Endodermal cell (in vitro differentiated cells): ENCODE results near the gene TPRN. TPM values are rescaled to one million over a fixed set of nuclear protein-coding genes. Genes with fewer than 3 reads are reported as not detected.

Experiments
- DNase-seq: peaks from one replicate; pipeline ENCODE4 v3.0.0-alpha.2; 2017
- H3K27ac ChIP-seq: 2 replicates; pipeline ENCODE4 v1.5.1; 2013; ENCODE audit warnings: mild to moderate bottlenecking, low read depth, low read length, moderate library complexity
- H3K27me3 ChIP-seq: 2 replicates; pipeline ENCODE4 v1.6.1; 2013; ENCODE audit warnings: mild to moderate bottlenecking, low read length, moderate library complexity; ENCODE audit not compliant: insufficient read depth, control insufficient read depth, poor library complexity, severe bottlenecking
- H3K36me3 ChIP-seq: 2 replicates; pipeline ENCODE4 v1.7.0; 2013; ENCODE audit warnings: mild to moderate bottlenecking, low read length, moderate library complexity; ENCODE audit not compliant: control insufficient read depth, insufficient read depth
- H3K4me1 ChIP-seq: one replicate; pipeline ENCODE4 v1.7.0; 2013; ENCODE audit warnings: low read length; ENCODE audit not compliant: control insufficient read depth, insufficient read depth
- H3K4me3 ChIP-seq: 2 replicates; pipeline ENCODE4 v1.5.1; 2013; ENCODE audit warnings: mild to moderate bottlenecking, low read length, moderate library complexity
- H3K9ac ChIP-seq: 2 replicates; pipeline ENCODE4 v1.6.1; 2013; ENCODE audit warnings: mild to moderate bottlenecking, low read length, moderate library complexity; ENCODE audit not compliant: poor library complexity, severe bottlenecking; ENCODE audit errors: extremely low read depth
- H3K9me3 ChIP-seq: 2 replicates; pipeline ENCODE4 v1.6.1; 2013; ENCODE audit warnings: mild to moderate bottlenecking, low read length, moderate library complexity; ENCODE audit not compliant: control insufficient read depth
- H3K27ac Mint-ChIP-seq: 2 replicates; pipeline ENCODE4 v1.8.0; 2020; ENCODE audit warnings: mixed read lengths
- H3K27me3 Mint-ChIP-seq: 2 replicates; pipeline ENCODE4 v1.8.0; 2021; ENCODE audit warnings: mild to moderate bottlenecking, mixed read lengths; ENCODE audit not compliant: insufficient read depth
- H3K36me3 Mint-ChIP-seq: 2 replicates; pipeline ENCODE4 v1.8.0; 2020; ENCODE audit warnings: low read depth, mixed read lengths
- H3K4me1 Mint-ChIP-seq: 2 replicates; pipeline ENCODE4 v1.8.0; 2020; ENCODE audit warnings: mixed read lengths
- H3K4me3 Mint-ChIP-seq: 2 replicates; pipeline ENCODE4 v1.8.0; 2020; ENCODE audit warnings: mild to moderate bottlenecking, moderate library complexity, mixed read lengths
- H3K9me3 Mint-ChIP-seq: 2 replicates; pipeline ENCODE4 v1.8.0; 2020; ENCODE audit warnings: mild to moderate bottlenecking, mixed read lengths
- WGBS, 2 experiments: methylation state at CpG; one replicate each; pipeline versions ENCODE4 v1.1.5 to v1.1.7; 2013; ENCODE audit warnings: missing lambda C conversion rate in 2 of 2, mixed read lengths in 1 of 2; ENCODE audit not compliant: insufficient coverage in 1 of 2, insufficient read length in 1 of 2; 5-methylcytosine and 5-hydroxymethylcytosine counted together
- total RNA-seq, 2 donors: library from RNA; stranded (reverse); fragmentation: NEBNext Ultra II Directional in 1 of 2; extraction: Animal tissue kit (Norgen Biotek cat#: 25700) in 1 of 2; gene quantifications; 2 replicates in 1 of 2; 3 replicates in 1 of 2; pipeline ENCODE4 v1.2.1, GENCODE V29; 2021
- TF ChIP-seq, protein P1 (sequence below): fragments of 200-600 bp; sonication (generic); conservative IDR thresholded peaks from 2 replicates; pipeline ENCODE4 v1.5.0; 2021; ENCODE audit warnings: antibody characterized with exemption, mild to moderate bottlenecking

Gene TPRN
- total RNA-seq, 2 donors from 2014 or later = 19.0 to 23.9 TPM

DNA sequence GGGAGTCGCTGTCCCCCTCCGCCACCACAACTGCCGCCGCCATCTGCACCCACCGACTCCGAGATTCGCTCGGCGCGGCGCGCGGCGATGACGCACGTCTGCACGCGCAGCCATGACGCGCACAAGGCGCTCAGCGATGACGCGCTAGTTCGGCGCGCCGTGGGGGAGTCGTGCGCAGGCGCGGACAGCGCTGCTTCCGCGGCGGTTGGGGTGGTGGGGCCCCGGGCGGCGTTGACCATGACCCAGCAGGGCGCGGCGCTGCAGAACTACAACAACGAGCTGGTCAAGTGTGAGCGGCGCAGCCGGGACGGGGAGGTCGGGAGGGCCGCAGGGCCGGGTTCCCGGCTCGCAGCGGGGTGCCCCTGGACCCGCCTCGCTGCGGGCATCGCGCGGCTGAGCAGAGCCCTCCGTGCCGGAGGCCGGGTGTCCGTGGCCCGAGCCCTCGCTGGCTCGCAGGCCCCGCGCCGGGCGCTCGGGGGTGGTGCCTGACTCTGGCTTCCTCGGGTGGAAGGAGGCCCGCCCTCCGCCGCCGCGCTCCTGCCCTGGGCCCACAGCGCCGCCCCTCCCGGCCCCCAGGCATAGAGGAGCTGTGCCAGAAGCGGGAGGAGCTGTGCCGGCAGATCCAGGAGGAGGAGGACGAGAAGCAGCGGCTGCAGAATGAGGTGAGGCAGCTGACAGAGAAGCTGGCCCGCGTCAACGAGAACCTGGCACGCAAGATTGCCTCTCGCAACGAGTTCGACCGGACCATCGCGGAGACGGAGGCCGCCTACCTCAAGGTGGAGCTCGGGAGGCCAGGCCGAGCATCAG is 11.8 kb downstream of the TPRN start, which contains the start of the genes ANAPC2 and SSNA1:
TSS of gene ANAPC2 (minus strand) at position 71 of the 807 bp plus-strand sequence. CDS start at position 43, 28 bp downstream.
TSS of gene SSNA1 (plus strand) at position 187 of the 807 bp plus-strand sequence. CDS start at position 238, 51 bp downstream.
- no peaks in the 10 kb centered on the region for H3K27me3 Mint-ChIP-seq
- Histone ChIP-seq H3K9me3 (no peaks in the 10 kb centered on the region), H3K27ac (peak within 1 kb of the TSS; percentile 89), H3K27me3 (no peaks in the 10 kb centered on the region), H3K9ac (peak within 1 kb of the TSS; percentile 69), H3K4me1 (peaks cover 23% of the 10 kb centered on the region), H3K36me3 (peaks cover 25% of the 10 kb centered on the region), H3K4me3 (peak within 1 kb of the TSS; percentile 91)
- H3K4me3 Mint-ChIP-seq = peak within 1 kb of the TSS; percentile 83
- TF ChIP-seq, protein P1, sequence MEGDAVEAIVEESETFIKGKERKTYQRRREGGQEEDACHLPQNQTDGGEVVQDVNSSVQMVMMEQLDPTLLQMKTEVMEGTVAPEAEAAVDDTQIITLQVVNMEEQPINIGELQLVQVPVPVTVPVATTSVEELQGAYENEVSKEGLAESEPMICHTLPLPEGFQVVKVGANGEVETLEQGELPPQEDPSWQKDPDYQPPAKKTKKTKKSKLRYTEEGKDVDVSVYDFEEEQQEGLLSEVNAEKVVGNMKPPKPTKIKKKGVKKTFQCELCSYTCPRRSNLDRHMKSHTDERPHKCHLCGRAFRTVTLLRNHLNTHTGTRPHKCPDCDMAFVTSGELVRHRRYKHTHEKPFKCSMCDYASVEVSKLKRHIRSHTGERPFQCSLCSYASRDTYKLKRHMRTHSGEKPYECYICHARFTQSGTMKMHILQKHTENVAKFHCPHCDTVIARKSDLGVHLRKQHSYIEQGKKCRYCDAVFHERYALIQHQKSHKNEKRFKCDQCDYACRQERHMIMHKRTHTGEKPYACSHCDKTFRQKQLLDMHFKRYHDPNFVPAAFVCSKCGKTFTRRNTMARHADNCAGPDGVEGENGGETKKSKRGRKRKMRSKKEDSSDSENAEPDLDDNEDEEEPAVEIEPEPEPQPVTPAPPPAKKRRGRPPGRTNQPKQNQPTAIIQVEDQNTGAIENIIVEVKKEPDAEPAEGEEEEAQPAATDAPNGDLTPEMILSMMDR = peak; percentile 66
- peaks cover 19% of the 10 kb centered on the region for H3K4me1 Mint-ChIP-seq
- 0 to 1% methylated on average over 45 to 98 of the region's 98 CpGs for WGBS, 2 experiments
- H3K27ac Mint-ChIP-seq = peak within 1 kb of the TSS; percentile 95
- H3K36me3 Mint-ChIP-seq = peaks cover 13% of the 10 kb centered on the region
- peak; percentile 96 for DNase-seq
- H3K9me3 Mint-ChIP-seq = no peaks in the 10 kb centered on the region

DNA sequence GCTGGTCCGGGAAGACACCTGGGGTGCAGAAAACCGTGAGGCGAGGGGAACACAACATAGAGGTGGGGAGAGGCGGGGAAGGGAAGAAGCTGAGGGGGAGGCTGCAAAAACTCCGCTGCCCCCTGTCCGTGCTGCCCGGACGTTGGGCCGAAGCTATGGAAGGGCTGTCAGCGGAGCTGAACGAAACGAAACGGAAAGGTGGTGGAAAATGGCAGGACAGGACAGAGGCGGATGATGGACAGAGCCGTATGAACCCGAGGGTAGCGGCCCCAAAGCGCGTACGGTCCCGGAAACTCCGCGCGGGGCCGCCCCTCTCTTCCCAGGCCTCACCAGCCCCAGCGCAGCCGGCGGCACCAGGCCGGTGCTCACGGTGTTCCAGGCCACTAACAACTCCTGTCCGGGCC is 12.5 kb downstream of the TPRN start:
- H3K9ac ChIP-seq = peak overlapping the region; percentile 69
- no peak overlapping the region for H3K27ac ChIP-seq
- Mint-ChIP-seq H3K27me3 (no peaks in the 10 kb centered on the region), H3K27ac (peak overlapping the region; percentile 92), H3K36me3 (peaks cover 19% of the 10 kb centered on the region), H3K9me3 (no peaks in the 10 kb centered on the region), H3K4me3 (peak overlapping the region; percentile 83), H3K4me1 (peaks cover 19% of the 10 kb centered on the region)
- 1% methylated on average over 18 to 31 of the region's 31 CpGs for WGBS, 2 experiments
- TF ChIP-seq, protein P1 = no peak
- DNase-seq = no peak
- H3K36me3 ChIP-seq = peaks cover 31% of the 10 kb centered on the region
- H3K4me1 ChIP-seq = peaks cover 23% of the 10 kb centered on the region
- peak overlapping the region; percentile 91 for H3K4me3 ChIP-seq
- H3K27me3 ChIP-seq = no peaks in the 10 kb centered on the region
- H3K9me3 ChIP-seq = no peaks in the 10 kb centered on the region

DNA sequence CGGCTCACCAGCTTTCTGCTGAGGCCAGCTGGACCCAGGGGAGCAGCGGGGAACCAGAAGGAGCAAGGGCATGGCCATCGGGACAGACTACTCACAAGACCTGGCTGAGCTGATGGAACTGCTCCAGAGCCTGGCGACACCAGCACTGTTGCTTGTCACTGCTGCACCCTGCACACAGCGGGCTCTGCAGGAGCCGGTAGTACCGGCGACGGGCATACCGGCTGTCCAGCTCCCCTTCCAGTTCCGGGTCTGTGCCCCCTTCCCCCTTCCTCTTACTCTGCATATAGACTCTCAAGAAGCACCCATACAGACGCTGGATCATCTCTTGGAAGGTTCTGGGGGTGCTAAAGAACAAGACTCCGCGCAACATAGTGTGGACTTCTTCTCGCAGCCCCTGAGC is 13.2 kb downstream of the TPRN start:
- Mint-ChIP-seq H3K4me1 (peaks cover 19% of the 10 kb centered on the region), H3K36me3 (peaks cover 19% of the 10 kb centered on the region), H3K4me3 (peak overlapping the region; percentile 83), H3K27ac (peak overlapping the region; percentile 92), H3K27me3 (no peaks in the 10 kb centered on the region), H3K9me3 (no peaks in the 10 kb centered on the region)
- TF ChIP-seq, protein P1 = no peak
- DNase-seq = no peak
- H3K9ac ChIP-seq = peak overlapping the region; percentile 69
- WGBS, 2 experiments = 91 to 94% methylated on average over 8 to 15 of the region's 15 CpGs
- peaks cover 32% of the 10 kb centered on the region for H3K36me3 ChIP-seq
- peaks cover 23% of the 10 kb centered on the region for H3K4me1 ChIP-seq
- no peak overlapping the region for H3K27ac ChIP-seq
- H3K27me3 ChIP-seq = no peaks in the 10 kb centered on the region
- H3K9me3 ChIP-seq = no peaks in the 10 kb centered on the region
- H3K4me3 ChIP-seq = peak overlapping the region; percentile 91
